Upper lobe of left lung (tissue), 6 donors: Measurements from ENCODE around the gene TYW5. TPM values are rescaled to one million over a fixed set of nuclear protein-coding genes. Genes with fewer than 3 reads are reported as not detected.

Experiments used
- ATAC-seq, 2 donors: fragments of 200-7000 bp; cut with Tn5 transposase; one replicate each; pipeline ENCODE4 v1.9.1; 2022; ENCODE audit warnings: mild to moderate bottlenecking in 2 of 2, moderate library complexity in 2 of 2; ENCODE audit not compliant: low FRiP score in 2 of 2
- DNase-seq, 2 donors: peaks; one replicate each; pipeline ENCODE4 v3.0.0-alpha.2; 2019 to 2020
- H3K27ac ChIP-seq, 4 donors: fragments of 200-600 bp; sonication (generic); one replicate each; pipeline ENCODE4 v1.5.1; 2016 to 2019
- H3K27me3 ChIP-seq, 4 donors: fragments of 200-600 bp; sonication (generic); one replicate each; pipeline ENCODE4 v1.5.1; 2017 to 2019
- H3K36me3 ChIP-seq, 4 donors: fragments of 200-600 bp; sonication (generic); one replicate each; pipeline ENCODE4 v1.5.1; 2016 to 2019
- H3K4me1 ChIP-seq, 4 donors: fragments of 200-600 bp; sonication (generic); one replicate each; pipeline ENCODE4 v1.5.1; 2018 to 2019
- H3K4me3 ChIP-seq, 4 donors: fragments of 200-600 bp; sonication (generic); one replicate each; pipeline ENCODE4 v1.5.1; 2017 to 2019; ENCODE audit warnings: mild to moderate bottlenecking in 2 of 4, moderate library complexity in 1 of 4
- H3K9me3 ChIP-seq, 4 donors: fragments of 200-600 bp; sonication (generic); one replicate each; pipeline ENCODE4 v1.5.1; 2018 to 2019
- EP300 ChIP-seq, 4 donors: sonication (generic); formaldehyde crosslinking; IDR thresholded peaks; one replicate each; pipeline ENCODE4 v1.5.1; 2017; ENCODE audit warnings: antibody characterized with exemption in 4 of 4, control low read depth in 2 of 4
- POLR2A ChIP-seq, 4 donors: fragments of 450-650 bp; IDR thresholded peaks; one replicate each; pipeline ENCODE4 v1.5.1; 2016 to 2017; ENCODE audit warnings: antibody characterized with exemption in 4 of 4, mild to moderate bottlenecking in 2 of 4
- POLR2AphosphoS5 ChIP-seq, 2 donors: sonication (generic); formaldehyde crosslinking; IDR thresholded peaks; one replicate each; pipeline ENCODE4 v1.5.1; 2017; ENCODE audit warnings: antibody characterized with exemption in 2 of 2
- WGBS, 2 donors: methylation state at CpG; one replicate each; pipeline ENCODE4 v1.1.5; 2017 to 2018; 5-methylcytosine and 5-hydroxymethylcytosine counted together
- total RNA-seq, 6 donors: library from RNA; depleted of rRNA in 4 of 6; stranded (reverse); fragments of >200 nt in 4 of 6; gene quantifications; one replicate each; pipeline versions ENCODE4 v1.1.0 to v1.2.1, GENCODE V29; 2016 to 2021
- TF ChIP-seq, protein P1 (sequence below), 6 experiments: fragments of 450-650 bp in 4 of 6; fragments of 200-600 bp in 2 of 6; sonication (generic) in 2 of 6; IDR thresholded peaks; one replicate each; pipeline ENCODE4 v1.5.1; 2016 to 2019; ENCODE audit warnings: antibody characterized with exemption in 6 of 6
- donor health status: DM: no; HTN: no; CAD: no; lungs with moderate emphysema.
- donor health status: DM: no; HTN: yes; CAD: no; lungs with severe emphysema.

Gene TYW5
- total RNA-seq, 6 donors from 2014 or later, result 3.1 to 17.8 (median 7.2) TPM

GRCh38 chr2:199955007-199955338 lies 318 bp downstream of the TYW5 start:
- no peak for TF ChIP-seq POLR2A (IDR thresholded peaks at IDR 0.05)
- TF ChIP-seq POLR2AphosphoS5 (IDR thresholded peaks at IDR 0.05), result no peak
- TF ChIP-seq, protein P1, sequence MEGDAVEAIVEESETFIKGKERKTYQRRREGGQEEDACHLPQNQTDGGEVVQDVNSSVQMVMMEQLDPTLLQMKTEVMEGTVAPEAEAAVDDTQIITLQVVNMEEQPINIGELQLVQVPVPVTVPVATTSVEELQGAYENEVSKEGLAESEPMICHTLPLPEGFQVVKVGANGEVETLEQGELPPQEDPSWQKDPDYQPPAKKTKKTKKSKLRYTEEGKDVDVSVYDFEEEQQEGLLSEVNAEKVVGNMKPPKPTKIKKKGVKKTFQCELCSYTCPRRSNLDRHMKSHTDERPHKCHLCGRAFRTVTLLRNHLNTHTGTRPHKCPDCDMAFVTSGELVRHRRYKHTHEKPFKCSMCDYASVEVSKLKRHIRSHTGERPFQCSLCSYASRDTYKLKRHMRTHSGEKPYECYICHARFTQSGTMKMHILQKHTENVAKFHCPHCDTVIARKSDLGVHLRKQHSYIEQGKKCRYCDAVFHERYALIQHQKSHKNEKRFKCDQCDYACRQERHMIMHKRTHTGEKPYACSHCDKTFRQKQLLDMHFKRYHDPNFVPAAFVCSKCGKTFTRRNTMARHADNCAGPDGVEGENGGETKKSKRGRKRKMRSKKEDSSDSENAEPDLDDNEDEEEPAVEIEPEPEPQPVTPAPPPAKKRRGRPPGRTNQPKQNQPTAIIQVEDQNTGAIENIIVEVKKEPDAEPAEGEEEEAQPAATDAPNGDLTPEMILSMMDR (IDR thresholded peaks at IDR 0.05), result no peak
- TF ChIP-seq EP300 (IDR thresholded peaks at IDR 0.05), result no peak
- peak overlapping the region; percentile 90 to 97 (median 95) for H3K27ac ChIP-seq
- no peaks in the 10 kb centered on the region for H3K27me3 ChIP-seq
- peak overlapping the region; percentile 81 to 100 (median 94) for H3K4me3 ChIP-seq
- peaks cover 0 to 19% (median 4%) of the 10 kb centered on the region in 4 donors for H3K36me3 ChIP-seq
- H3K9me3 ChIP-seq, result peaks cover 0 to 6% (median 0%) of the 10 kb centered on the region in 4 donors
- WGBS, 2 donors, result 0 to 1% methylated on average over 5 to 13 of the region's 13 CpGs
- peak in 1 of 2 donors; percentile 64 for ATAC-seq
- no peak for DNase-seq
- peaks cover 27 to 49% (median 35%) of the 10 kb centered on the region in 4 donors for H3K4me1 ChIP-seq

DNA sequence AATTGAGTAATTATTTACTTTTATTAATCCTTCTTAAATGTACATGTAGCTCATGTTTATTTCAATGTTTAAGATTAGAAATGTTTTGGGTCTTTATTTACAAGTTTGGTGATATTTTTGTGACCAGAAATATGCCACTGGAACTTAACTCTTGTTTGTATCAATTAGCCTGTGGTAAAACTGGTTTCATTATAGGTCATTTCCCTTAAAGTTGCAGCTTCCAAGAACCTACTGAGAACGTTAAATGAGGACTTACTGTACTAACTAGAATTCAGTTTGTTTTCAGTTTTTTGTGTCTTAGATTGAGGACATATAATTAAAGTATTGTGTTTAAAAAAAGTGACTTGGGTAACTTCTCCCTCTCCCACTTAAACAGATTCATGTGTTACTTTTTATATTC lies 4.3 kb downstream of the TYW5 start:
- Histone ChIP-seq H3K27me3 (no peaks in the 10 kb centered on the region), H3K9me3 (peaks cover 0 to 6% (median 0%) of the 10 kb centered on the region in 4 donors), H3K36me3 (peaks cover 4 to 41% (median 6%) of the 10 kb centered on the region in 4 donors), H3K27ac (no peak overlapping the region), H3K4me1 (peaks cover 13 to 27% (median 18%) of the 10 kb centered on the region in 4 donors), H3K4me3 (no peak overlapping the region)
- ATAC-seq (no peak), DNase-seq (no peak)
- no peak for TF ChIP-seq POLR2AphosphoS5 (IDR thresholded peaks at IDR 0.05)
- no peak for TF ChIP-seq EP300 (IDR thresholded peaks at IDR 0.05)
- TF ChIP-seq, protein P1 (IDR thresholded peaks at IDR 0.05), result no peak
- no peak for TF ChIP-seq POLR2A (IDR thresholded peaks at IDR 0.05)
- 51 to 67% methylated on average over 1 of the region's 1 CpG for WGBS, 2 donors

GRCh38 chr2:199950396-199950795 lies 4.9 kb downstream of the TYW5 start:
- no peak for ATAC-seq
- DNase-seq, result no peak
- no peak overlapping the region for H3K4me3 ChIP-seq
- peaks cover 0 to 2% (median 0%) of the 10 kb centered on the region in 4 donors for H3K9me3 ChIP-seq
- no peak overlapping the region for H3K27ac ChIP-seq
- H3K4me1 ChIP-seq, result peaks cover 13 to 25% (median 18%) of the 10 kb centered on the region in 4 donors
- 95 to 98% methylated on average over 5 of the region's 5 CpGs for WGBS, 2 donors
- no peaks in the 10 kb centered on the region for H3K27me3 ChIP-seq
- H3K36me3 ChIP-seq, result peaks cover 4 to 47% (median 10%) of the 10 kb centered on the region in 4 donors
- TF ChIP-seq POLR2A (IDR thresholded peaks at IDR 0.05), result no peak

GRCh38 chr2:199946836-199947235 lies 8.5 kb downstream of the TYW5 start:
- H3K27ac ChIP-seq, result peak overlapping the region in 1 of 4 donors; percentile 1

DNA sequence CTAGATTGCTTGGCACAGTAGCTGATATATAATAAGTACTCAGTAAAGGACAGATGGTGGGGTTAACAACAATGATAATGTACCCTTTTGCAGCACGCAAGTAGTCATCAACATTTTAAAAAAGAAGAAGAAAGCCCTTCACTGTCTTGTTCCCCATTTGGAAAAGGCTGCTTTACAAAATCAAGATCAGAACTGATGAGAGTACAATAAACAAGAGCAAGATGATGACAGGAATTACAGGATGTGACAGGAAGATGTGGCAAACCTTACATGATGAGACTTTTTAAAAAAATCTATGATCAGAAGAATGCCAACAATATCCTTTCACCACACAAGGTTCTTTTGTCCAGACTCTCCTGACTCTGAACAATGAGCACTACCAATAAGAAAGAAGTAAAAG lies 9.1 kb downstream of the TYW5 start:
- Histone ChIP-seq H3K9me3 (no peaks in the 10 kb centered on the region), H3K27me3 (no peaks in the 10 kb centered on the region), H3K4me1 (peaks cover 0 to 4% (median 0%) of the 10 kb centered on the region in 4 donors), H3K27ac (peak overlapping the region in 1 of 4 donors; percentile 19), H3K4me3 (no peak overlapping the region), H3K36me3 (peaks cover 4 to 73% (median 12%) of the 10 kb centered on the region in 4 donors)
- TF ChIP-seq POLR2AphosphoS5 (IDR thresholded peaks at IDR 0.05) (no peak), EP300 (IDR thresholded peaks at IDR 0.05) (no peak), POLR2A (IDR thresholded peaks at IDR 0.05) (no peak)
- TF ChIP-seq, protein P1 (IDR thresholded peaks at IDR 0.05), result no peak
- 86 to 92% methylated on average over 1 of the region's 1 CpG for WGBS, 2 donors
- ATAC-seq, result no peak
- no peak for DNase-seq

More at GRCh38 chr2:199946836-199947235, 8.5 kb downstream of the TYW5 start:
- Histone ChIP-seq H3K4me3 (no peak overlapping the region), H3K9me3 (no peaks in the 10 kb centered on the region), H3K27me3 (no peaks in the 10 kb centered on the region), H3K4me1 (peaks cover 0 to 4% (median 0%) of the 10 kb centered on the region in 4 donors), H3K36me3 (peaks cover 4 to 73% (median 12%) of the 10 kb centered on the region in 4 donors)
- DNase-seq (no peak), ATAC-seq (no peak)
- no peak for TF ChIP-seq POLR2AphosphoS5 (IDR thresholded peaks at IDR 0.05)
- TF ChIP-seq, protein P1 (IDR thresholded peaks at IDR 0.05), result no peak
- TF ChIP-seq POLR2A (IDR thresholded peaks at IDR 0.05), result no peak
- no peak for TF ChIP-seq EP300 (IDR thresholded peaks at IDR 0.05)
